Ramos (cell line): Measurements from ENCODE around the gene TSPY1.
"Not testable (repeated sequence)": the region's sequence is repeated elsewhere in the genome, so short reads cannot be mapped to it uniquely, and the experiment has no call there.

Experiments
- in situ Hi-C: fragments of 300-500 bp; cut with MboI; formaldehyde crosslinking; loops from one replicate; pipeline ENCODE4 v1.14.3; 2022; ENCODE audit warnings: low sequenced_read_pairs; ENCODE audit not compliant: unreplicated experiment

The TSPY1 gene, protein sequence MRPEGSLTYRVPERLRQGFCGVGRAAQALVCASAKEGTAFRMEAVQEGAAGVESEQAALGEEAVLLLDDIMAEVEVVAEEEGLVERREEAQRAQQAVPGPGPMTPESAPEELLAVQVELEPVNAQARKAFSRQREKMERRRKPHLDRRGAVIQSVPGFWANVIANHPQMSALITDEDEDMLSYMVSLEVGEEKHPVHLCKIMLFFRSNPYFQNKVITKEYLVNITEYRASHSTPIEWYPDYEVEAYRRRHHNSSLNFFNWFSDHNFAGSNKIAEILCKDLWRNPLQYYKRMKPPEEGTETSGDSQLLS

GRCh38 chrY:9466655-9467054 is at the start of gene TSPY1:
TSS of gene TSPY1 (plus strand) at chrY:9466955. CDS start at chrY:9467001, 46 bp downstream.
- in situ Hi-C loops: not testable (repeated sequence)

GRCh38 chrY:9486967-9487366 is 20.2 kb downstream of the TSPY1 start, which contains the start of gene TSPY9:
TSS of gene TSPY9 (plus strand) at chrY:9487267. CDS start at chrY:9487313, 46 bp downstream.
- in situ Hi-C loops: not testable (repeated sequence)

GRCh38 chrY:9504396-9504795 is 37.6 kb downstream of the TSPY1 start:
- in situ Hi-C loops: not testable (repeated sequence)

GRCh38 chrY:9516287-9516686 is 49.5 kb downstream of the TSPY1 start:
- in situ Hi-C loops: not testable (repeated sequence)
